ENCODE results near the gene POLR2H.

Gene POLR2H

GRCh38 chr3:184379358-184380184 is 18.1 kb downstream of the POLR2H start, which contains the start of gene CHRD:
Gene CHRD, plus strand, starts transcription at chr3:184380054. Its CDS starts 265 bp downstream, at chr3:184380319.
- no peak for TF ChIP-seq CTCF (IDR thresholded peaks at IDR 0.05)

GRCh38 chr3:184380185-184380626 is 18.7 kb downstream of the POLR2H start:
- no peak for TF ChIP-seq CTCF (IDR thresholded peaks at IDR 0.05)

GRCh38 chr3:184380627-184381260 is 19.2 kb downstream of the POLR2H start:
- no peak for TF ChIP-seq CTCF (IDR thresholded peaks at IDR 0.05)

GRCh38 chr3:184381261-184382224 is 20.0 kb downstream of the POLR2H start:
- no peak for TF ChIP-seq CTCF (IDR thresholded peaks at IDR 0.05)

GRCh38 chr3:184382326-184383032 is 21.0 kb downstream of the POLR2H start:
- no peak for TF ChIP-seq CTCF (IDR thresholded peaks at IDR 0.05)

- no peak for TF ChIP-seq CTCF (IDR thresholded peaks at IDR 0.05)
These were observed 21.7 kb downstream of the POLR2H start for GRCh38 chr3:184383033-184383740.

Data from LNCAP (cell line).